ENCODE data around the gene SPEN.

DNA sequence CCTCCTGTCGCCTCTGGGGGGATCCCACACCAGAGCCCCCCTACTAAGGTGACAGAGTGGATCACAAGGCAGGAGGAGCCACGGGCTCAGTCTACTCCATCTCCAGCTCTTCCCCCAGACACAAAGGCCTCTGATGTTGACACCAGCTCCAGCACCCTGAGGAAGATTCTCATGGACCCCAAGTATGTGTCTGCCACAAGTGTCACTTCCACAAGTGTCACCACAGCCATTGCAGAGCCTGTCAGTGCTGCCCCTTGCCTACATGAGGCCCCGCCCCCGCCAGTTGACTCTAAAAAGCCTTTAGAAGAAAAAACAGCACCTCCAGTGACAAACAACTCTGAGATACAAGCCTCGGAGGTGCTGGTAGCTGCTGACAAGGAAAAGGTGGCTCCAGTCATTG is 86.2 kb downstream of the SPEN start:
- no peak for TF ChIP-seq POLR2A (IDR thresholded peaks at IDR 0.05)
- TF ChIP-seq, protein P1, sequence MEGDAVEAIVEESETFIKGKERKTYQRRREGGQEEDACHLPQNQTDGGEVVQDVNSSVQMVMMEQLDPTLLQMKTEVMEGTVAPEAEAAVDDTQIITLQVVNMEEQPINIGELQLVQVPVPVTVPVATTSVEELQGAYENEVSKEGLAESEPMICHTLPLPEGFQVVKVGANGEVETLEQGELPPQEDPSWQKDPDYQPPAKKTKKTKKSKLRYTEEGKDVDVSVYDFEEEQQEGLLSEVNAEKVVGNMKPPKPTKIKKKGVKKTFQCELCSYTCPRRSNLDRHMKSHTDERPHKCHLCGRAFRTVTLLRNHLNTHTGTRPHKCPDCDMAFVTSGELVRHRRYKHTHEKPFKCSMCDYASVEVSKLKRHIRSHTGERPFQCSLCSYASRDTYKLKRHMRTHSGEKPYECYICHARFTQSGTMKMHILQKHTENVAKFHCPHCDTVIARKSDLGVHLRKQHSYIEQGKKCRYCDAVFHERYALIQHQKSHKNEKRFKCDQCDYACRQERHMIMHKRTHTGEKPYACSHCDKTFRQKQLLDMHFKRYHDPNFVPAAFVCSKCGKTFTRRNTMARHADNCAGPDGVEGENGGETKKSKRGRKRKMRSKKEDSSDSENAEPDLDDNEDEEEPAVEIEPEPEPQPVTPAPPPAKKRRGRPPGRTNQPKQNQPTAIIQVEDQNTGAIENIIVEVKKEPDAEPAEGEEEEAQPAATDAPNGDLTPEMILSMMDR (IDR thresholded peaks at IDR 0.05): no peak
